Fibroblast of the conjunctiva (primary cell): ENCODE measurements around the gene IL2RA.
"Not testable (repeated sequence)": the region's sequence is repeated elsewhere in the genome, so short reads cannot be mapped to it uniquely, and the experiment has no call there.

Source experiments
- DNase-seq: peaks from one replicate; pipeline ENCODE4 v3.0.0-alpha.2; 2010; ENCODE audit warnings: low read depth

The IL2RA gene

DNA sequence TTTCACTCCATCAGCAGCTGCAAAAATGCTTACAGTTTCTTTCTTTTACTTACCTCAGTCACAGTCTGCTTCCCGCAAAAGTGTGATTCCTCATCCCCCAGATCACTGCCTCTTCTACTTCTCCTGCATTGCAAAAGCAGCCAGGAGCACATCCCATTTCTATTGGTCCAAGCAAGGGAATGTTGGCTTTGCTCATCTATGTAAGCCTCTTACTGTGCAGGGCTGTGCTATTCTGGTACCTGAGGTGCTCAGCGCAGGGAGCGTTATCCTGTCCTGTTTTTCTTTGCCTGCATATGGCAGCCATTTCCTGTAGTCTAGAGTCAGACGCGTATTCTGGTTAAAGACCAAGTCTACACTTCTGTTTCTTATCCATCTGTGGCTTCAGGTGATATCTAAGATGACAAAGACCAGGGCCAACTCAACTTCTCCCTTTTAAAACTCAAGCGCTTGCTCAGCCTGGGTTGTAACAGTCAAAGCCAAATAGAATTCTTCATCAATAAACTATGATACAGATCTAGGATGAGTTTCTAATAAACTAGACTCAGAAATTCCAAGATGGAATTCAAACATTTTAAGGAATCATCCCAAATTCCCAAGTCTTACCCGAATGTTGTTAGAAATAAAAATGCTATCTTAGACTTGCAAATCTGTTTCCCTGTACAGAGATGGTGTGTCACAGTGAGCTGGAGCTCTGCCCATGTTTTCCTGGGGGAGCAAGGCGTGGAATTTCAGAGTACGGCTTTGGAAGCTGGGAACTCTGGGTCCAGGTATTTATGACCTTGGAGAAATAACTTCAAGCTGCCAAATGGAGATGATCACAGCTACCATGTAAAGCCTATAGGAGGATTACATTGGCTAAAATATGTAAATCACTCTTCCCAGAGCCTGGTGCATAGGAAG lies 20.6 kb upstream of the IL2RA start:
- DNase-seq: no peak

DNA sequence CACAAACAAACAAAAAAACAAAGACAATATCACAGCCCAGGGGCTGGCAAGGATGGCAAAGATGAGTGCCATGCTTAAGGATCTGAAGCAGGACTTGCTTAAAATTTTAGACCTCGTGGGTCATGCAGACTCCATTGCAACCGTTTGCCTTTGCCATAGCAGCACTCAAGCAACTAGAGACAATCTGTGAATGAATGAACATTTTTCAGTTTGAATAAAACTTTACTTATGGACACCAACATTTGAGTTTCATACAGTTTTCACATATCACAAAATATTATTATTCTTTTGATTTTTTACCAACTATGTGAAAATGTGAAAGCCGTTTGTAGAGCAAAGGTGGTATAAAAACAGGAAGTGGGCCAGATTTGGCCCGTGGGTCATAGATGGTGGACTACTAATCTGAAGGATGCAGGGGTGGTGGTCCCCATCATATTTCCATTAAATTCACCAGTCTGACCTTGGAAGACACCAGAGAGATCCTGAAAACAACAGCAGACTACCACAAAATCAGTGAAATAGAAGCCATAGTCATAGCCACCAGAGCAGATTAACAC lies 18.3 kb upstream of the IL2RA start:
- DNase-seq: no peak

DNA sequence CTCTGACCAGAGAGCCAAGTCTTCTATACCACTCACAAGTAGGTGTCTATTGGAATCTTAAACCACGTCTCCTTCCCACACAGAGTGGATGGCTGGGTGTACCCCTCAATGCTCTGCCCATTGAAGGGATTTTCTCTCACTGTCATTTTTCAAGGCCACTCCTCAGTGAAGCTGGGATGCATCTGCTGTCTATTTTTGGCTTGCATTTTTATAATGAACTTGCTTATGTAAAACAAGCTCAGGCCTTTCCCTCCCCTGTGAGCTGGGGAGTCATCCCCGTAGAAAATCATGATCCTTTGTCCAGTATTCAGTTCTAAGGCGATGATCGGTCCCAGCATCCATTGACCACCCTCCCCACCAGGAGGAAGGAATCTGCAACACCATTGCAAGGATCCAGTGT lies 16.9 kb upstream of the IL2RA start:
- DNase-seq: no peak

DNA sequence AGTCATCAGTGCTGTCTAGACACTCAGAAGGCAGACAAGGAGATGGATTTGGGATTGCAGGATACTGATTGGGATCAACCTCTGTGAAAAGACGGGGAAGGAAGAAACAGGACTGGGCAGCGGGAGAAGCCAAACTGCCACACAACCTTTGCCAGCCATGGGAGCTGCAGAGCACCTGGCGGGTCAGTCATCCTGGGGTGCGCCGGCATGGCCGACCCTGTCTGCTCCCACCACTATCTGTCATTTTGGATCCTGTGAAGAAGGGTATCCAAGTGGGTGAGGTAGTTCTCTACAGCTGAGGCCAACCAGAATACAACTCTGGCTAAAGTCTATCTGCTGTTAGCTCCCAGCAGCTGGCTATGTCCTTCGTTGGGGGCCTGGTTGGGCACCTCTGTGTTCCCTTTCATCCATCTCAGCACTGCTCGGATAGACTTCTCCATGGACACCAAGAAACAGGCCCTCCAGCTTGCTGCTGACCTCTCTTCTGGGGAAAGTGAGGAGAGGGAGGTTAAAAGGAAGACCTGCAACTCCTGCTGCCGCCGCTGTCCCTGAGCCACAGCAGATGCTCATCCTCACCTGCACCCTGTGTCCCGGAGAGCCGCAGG lies 15.0 kb upstream of the IL2RA start:
- no peak for DNase-seq

DNA sequence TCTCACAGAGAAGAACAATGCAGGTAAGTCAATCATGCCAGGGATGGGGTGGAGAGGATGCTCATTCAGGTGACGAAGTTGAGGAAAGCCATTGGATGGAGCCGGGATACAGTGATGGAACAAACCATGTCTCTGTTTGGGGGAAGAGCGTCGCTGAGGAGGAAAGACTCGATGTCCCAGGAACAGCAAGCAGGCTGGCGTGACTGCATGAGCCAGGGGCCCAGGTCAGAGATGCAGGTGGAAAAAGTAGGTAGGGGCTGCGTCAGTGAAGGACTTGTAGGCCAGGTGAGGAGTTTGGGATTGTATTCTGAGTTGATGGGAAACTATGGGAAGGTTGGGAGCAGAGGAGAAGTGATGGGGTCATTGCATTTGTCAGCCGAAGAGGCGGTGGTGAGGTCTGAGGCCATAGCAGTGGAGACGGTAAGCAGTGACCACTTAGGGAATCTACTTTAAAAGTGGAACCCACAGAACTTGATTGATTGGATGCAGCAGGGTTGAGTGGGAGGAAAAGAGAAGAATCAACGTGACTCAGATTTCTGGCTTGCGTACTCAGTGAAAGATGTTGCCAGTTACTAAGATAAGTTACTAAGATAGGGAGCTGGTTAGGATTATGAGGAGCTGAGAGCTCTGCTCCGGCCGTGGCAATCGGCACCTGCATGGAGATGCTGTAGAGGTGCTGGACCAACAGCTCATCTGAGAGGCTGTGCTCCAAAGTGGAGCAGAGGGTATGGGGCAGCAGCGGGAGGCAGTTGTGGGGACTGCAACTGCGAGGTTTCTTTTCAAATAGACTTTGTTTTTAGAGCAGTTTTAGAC lies 12.5 kb upstream of the IL2RA start:
- DNase-seq: no peak

DNA sequence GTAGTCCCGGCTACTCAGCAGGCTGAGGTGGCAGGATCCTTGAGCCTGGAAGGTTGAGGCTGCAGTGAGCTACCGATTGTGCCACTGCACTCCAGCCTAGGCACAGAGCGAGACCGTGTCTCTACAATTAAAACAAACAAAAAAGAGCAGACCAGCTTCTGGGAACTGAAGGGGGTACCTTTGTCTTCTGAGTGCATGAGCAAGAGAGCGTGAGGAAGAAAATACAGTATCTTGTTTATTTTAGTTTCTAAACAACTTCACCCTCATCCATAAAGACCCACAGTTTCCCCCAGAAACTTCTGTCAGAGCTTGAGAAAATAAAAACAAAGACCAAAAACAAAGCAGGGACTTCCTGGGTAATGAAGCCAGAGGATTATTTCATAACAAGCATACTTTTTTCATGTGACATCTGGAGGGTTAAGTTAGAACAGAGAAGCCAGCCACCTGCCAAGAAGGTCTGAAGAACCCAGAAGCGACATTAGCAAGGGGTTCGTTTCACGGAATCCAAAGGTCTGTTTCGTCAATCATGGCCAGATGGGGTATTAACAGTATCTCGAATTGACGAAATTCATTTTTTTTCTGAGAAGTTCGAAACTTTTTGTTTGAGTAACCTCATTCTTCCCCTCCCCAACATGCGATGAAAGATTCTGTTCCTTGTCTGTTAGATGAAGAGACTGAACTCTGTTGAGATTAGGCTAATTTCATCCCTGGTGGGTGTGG lies 10.2 kb upstream of the IL2RA start:
- no peak for DNase-seq

DNA sequence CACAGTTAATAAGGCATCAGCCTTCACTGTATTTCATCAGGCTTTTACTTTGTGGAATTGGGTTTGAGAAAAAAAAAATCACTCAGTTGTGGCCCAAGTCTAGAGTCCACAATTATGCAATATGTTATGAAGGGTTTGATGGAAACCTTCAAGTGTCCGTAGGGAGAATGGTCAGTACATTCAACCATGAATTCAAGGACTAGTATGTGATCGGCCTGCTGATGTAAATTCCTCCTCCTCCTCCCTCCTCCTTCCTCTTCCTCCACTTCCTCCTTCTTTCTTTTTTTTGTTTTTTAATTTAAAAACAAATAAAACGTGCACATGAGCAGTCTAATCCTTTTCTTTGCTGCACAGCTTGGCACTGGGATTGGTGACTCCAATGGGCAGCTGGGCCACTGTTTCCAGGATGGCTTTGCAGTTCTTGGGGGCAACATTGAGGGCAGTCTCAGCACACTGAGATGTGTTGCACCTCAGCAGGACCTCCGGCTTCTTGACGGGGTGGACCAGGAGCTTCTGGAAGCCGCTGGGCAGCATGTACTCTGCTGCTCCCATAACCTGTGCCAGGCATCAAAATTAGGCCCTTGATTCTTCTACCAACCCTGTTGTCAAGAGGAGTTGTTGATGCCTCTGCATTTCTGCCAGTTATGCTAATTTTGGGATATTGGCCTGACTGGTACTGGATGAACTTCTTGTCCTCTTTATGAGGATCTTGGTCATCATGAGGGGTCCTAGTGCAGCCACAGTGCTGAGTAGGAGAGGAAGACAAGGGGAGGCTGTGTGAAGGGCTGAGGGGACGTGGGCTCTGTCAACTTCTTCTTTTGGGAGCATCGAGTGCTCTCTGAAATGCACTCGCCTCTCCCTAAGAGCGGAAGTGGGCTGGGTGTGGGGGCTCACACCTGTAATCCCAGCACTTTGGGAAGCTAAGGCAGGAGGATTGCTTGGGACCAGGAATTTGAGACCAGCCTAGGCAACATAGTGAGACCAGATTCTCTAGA lies 9.3 kb upstream of the IL2RA start:
- DNase-seq: no peak

DNA sequence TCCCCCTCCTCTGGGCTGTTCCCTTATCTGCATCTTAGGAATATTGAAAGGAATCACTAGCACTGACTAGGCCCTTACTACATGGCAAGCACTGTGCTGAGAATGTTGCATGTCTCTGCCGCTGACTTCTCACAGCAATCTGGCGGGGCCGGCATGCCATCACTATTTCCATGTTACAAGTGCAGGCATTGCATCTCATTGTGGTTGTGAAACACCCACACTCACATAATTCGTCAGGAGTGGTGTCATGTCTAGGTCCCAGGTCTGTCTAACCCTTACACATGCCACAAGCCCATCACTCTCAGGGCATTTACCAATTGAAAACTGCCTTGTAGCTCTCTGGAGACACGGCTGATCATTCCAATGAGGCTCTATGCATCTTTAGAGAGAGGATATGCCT lies 8.5 kb upstream of the IL2RA start:
- no peak for DNase-seq

DNA sequence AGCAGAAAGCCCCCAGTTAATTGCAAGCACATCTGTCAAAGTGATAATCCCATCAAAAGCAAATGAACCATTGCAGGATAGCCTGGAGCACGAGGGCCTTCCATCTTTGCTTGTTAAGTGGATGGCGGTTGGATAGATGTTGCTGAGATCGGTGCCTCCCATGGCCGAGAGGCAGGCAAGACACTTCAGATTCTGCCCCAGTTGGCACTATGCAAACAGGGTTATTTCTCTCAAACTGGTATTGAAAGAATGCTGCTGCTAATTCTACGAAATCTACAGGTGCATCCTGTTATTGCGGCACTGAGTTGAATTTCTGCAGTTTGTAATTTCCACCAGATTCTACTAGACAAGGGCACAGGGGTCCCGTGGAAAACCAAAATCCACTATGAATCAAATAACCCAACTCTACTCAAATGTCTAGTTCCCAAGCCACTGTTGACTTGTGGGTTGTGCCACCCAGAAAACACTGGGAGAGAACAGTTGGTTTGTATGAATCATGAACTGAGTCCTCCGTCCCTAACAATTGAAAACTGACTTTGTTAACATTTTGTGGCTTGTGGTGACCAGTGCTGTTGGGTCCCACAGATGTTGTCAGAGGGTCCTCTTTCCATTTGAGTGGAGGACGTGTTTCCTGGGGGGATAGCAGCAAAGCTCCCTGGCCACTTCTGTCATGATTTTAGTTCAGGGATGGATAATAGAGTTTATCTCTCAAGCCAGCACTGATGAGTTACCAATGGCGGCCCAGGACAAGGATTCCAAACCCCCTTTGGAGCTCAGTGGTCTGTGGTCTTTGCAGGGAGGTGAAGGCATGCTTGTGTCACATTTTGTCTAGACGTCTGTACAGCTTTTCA lies 7.1 kb upstream of the IL2RA start:
- DNase-seq: no peak

DNA sequence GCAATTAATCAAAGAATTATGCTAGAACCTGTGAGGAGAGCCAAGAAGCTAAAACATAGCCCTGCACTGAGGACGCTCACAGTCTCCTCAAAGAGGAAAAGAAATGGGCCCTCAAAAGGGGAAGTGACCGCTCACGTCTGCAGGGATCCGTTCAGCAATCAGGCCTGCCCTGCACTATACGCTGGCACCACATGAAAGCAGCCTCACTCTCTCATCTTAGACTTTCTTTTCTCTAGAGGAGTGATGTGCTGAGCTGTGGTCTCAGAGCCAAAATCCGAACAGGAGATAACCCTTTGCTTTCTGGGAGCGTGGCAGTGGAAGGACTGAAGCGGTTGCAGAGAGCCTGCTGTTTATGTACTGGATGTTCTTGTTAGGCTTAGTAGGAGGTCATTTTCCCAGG lies 6.3 kb upstream of the IL2RA start:
- no peak for DNase-seq

DNA sequence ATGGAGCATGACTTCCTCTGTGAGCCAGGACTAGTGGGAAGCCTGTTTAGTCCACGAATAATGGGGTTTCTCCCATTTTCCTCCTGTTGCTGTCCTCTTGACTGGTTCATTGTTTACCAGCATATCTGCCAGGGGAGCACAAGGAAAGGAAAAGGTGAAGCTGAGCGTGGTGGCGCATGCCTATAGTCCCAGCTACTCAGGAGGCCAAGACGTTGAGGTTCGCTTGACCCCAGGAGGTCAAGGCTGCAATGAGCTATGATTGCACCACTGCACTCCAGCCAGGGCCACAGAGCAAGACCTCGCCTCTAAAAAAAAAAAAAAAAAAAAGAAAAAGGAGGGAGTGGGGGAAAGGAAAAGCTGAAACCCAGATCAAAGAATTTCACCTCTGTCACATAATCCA lies 5.8 kb upstream of the IL2RA start:
- DNase-seq: no peak

DNA sequence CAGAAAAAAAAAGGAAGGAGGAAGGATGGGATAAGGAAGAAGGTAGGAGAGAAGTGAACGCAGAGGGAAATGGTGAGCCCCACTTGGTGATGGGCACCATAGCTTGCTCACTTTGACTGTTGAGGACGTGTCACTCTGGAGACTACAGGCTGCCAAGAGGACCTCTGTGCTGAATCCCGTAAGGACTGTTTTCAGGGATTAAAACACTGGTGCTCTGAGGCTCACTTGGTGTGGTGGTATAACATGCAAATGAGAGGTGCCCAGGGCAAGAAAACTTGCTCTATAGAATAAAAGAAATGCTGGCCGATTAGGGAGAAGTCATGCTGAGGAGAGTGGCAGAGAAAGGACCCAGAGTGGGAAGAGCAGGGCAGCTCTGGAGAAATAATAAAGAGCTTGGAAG lies 5.3 kb upstream of the IL2RA start:
- DNase-seq: no peak

DNA sequence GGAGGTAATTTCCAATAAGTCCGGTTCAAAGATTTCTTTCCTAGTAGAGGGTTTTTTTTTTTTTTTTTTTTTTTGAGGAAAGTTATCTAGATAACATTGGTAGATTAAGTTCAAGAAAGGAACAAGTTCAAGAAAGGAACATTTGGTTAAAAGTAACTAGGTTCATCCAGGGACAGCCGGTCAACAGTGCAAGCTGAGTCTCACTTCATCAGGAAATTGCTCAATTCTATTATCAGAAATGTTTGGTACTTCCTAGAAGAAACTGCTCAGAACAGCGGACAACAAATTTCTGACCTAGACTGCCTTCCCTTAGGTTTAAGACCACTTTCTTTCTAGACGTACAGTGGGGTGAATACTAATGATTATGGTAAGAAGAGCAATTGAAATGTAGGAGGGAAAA lies 3.7 kb upstream of the IL2RA start:
- DNase-seq: no peak

DNA sequence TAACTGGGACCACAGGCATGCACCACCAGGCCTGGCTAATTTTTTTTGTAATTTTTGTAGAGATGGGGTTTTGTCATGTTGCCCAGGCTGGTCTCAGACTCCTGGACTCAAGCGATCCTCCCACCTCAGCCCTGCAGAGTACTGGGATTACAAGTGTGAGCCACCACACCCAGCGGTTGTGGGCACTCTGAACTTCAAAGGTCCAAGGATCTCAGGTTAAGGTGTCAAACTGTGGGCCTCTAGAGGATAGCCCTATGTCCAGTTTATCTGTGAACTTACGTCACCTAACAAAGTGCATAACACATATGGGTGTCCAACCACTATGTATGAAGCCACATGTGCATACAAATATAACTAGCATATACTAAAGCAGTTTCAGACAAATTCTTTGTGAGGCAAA lies 3.2 kb upstream of the IL2RA start:
- DNase-seq: no peak

DNA sequence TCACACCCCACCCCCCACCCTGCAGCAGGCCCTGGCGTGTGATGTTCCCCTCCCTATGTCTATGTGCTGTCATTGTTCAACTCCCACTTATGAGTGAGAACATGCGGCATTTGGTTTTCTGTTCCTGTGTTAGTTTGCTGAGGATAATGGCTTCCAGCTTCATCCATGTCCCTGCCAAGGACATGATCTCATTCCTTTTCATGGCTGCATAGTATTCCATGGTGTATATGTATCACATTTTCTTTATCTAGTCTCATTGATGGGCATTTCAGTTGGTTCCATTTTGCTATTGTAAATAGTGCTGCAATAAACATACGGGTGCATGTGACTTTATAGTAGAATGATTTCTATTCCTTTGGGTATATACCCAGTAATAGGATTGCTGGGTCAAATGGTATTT lies 2.6 kb upstream of the IL2RA start:
- DNase-seq: not testable (repeated sequence)

DNA sequence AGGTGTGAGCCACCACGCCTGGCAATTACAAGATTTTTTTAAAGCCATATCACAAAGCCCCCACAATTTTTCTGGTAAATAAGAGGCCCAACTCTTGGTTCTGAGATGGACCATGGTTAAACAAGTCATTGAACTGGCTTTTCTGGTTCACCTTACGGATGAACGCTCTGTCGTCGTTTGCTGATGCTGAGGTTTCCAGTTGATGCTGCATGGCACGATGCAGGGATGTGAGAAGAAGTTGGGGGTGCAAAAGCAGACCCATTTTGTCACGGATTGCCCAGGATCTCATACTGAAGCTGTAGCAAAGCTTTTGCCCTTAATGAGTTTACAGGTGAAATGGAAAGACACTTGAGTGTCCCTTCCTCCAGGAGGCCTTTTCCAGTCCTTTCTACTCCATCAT lies 2.0 kb upstream of the IL2RA start:
- DNase-seq: no peak

DNA sequence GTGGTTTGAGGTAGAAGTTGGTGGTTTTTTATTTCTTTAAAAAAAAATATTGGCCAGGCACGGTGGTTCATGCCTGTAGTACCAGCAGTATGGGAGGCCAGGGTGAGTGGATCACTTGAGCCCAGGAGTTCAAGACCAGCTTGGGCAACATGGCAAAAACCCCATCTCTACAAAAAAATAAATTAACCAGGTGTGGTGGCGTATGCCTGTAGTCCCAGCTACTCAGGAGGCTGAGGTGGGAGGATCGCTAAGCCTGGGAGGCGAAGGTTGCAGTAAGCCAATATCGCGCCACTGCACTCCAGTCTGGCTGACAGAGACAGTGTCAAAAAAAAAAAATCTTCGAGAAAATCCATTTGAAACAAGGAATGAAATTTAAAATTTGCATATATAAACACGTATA lies 1.1 kb downstream of the IL2RA start:
- DNase-seq: no peak

DNA sequence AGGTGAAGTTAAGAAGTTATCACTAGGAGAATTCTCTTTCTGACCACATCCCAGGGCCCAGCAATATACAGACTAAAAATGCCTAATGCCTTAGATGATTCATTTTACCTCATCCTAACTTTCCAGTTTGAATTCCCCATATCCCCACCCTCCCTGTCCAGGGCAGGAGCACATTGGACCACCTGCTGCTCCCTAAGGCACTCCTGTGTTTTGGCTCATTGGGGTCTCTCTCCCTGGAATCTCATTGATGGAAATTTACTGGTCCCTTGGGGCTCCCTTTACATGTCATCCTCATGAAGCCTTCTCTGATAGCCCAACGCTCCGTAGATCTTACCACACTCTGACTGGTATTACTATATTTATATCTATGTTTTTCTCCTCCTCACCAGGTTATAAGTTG lies 2.7 kb downstream of the IL2RA start:
- no peak for DNase-seq

DNA sequence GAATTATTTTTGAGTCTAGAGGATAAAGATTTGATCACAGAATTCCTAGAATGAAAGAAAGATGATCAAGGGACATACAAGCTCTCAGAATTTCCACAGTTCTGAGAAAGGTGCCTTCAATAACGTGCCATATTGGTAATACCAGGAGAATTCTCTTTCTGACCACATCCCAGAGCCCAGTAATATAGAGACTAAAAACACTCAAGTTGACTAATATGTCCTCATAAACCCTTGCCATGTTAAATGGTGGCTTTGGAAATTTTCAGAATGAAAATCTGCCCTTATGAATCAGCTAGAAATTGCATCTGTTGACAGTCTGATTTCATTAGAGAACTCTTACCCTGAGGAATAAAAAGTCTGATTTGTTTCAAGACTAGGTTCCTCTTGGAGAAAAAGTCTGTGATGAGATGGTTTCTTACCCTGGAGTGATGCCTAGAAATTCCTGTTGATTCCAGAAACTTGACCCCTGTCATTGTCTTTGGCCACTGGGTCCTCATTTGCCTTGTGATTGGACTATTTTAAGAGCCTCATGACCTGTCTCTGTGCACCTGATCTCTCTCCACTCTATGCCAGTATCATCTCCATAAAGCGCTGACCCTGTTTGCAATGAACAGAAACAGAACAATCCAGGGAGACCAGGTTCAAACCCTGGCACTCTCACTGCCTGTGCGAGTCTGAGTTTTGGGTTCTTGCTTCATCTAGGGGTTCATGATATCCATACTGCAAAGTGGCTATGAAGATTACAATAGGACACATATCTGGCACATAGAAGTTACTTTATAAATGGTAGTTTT lies 3.3 kb downstream of the IL2RA start:
- no peak for DNase-seq
